ENCODE data around the gene SMARCA2. TPM values are rescaled to one million over a fixed set of nuclear protein-coding genes. Genes with fewer than 3 reads are reported as not detected.

The SMARCA2 gene
- total and polyA plus RNA-seq, 9 of the 15 experiments (the other 6 are each of a cell fraction or from before 2014, with no cell fraction given): 8.0 to 34.8 (median 25.5) TPM

DNA sequence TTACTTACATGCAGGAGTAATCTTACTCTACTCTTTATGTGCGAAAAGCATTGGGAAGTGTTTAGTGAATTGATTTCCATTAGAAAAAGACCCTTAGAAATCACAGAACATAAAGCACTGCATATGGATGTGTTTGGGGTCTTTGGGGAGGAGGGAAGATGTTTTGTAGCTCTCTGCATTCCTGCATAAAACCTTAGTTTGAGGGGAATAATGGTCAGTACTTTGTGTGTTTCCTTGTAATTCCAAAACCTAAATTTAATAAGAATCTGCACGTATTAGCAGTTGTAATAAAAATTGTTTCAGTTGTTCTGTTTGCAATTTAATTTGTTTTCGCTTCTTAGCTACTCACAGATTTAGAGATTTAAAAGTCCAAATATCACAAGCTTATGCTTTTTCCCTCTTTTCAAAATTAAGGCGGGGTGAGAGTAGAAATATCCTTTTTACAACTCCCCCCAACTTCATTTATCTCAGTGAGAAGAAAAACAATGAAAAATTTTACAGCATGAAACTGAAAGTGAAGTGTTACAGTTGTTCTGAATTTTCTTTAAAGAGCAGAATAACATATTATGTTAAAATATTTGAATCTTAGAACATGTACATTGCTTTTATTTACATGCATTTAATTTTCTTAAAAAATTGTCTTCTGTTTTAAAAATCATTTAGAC is 143.8 kb downstream of the SMARCA2 start (continued):
- no peak for TF ChIP-seq FOXK2 (conservative IDR thresholded peaks at IDR 0.05 in 1 of 2, IDR thresholded peaks at IDR 0.05 in 1 of 2; ENCODE audit: low read depth in 2 of 2)

DNA sequence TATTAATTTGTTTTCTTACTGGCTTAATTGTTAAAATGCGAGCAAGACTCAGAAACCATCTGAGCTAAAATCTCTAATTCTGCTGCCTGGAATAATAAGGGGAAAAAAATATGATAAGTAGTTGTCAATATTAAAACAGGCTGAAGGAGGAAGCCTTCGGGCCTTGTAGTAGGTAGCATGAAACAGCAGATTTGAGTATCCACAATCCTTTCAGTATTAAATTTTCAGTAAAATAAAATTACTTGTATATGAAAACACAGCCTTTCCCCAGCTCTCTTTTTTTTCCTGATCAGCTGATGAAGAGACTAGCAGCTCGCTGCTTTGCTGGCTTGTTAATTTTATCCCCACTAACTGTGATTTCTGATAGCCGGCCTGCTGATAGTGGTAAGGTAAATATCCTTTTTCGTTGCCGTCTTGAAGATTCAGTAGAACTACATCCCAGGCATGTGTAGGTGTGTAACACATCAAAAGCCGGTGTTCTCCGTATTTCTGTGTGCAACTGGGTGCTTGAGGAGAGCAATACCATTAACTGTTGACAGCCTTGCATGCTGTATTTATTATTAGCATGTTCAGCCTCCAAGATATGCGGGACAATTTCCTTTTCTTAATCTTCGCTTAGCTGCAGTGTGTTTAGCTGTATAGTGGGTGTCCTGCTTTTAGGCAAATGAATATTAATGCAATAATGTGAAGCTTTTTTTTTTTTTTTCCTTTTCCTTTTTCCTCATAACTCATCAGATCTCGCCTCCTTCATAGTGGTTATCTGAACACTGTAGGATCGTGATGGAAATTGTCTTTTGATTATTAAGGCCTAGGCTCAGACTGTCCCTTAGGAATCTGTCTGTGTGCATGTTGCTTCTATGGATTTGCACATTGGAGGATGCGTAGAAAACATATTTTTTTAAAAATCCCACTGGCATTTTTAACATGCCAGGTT is 144.6 kb downstream of the SMARCA2 start:
- Histone ChIP-seq H3K4me1 (replicated peaks in 1 of 2; ENCODE audit: control insufficient read depth in 2 of 2, insufficient read depth in 2 of 2, low read length in 2 of 2) (no peaks in the 10 kb centered on the region), H3K9ac (ENCODE audit: insufficient read depth in 1 of 2, low read depth in 2 of 2, low read length in 2 of 2) (no peak overlapping the region), H2AFZ (ENCODE audit: low read depth, low read length) (no peak overlapping the region), H3K9me1 (ENCODE audit: control insufficient read depth, insufficient read depth, low read length) (no peaks in the 10 kb centered on the region), H3K79me2 (ENCODE audit: control insufficient read depth, insufficient read depth, low read length) (no peaks in the 10 kb centered on the region), H3K27me3 (ENCODE audit: control insufficient read depth in 2 of 2, insufficient read depth in 2 of 2, low read length in 2 of 2) (no peaks in the 10 kb centered on the region), H3K36me3 (ENCODE audit: control insufficient read depth, insufficient read depth, low read length) (peaks cover 17% of the 10 kb centered on the region; the same call in 1 of the 3 replicates), H3K9me3 (replicated peaks; ENCODE audit: control insufficient read depth, insufficient read depth, low read depth, low read length) (no peaks in the 10 kb centered on the region), H3K4me2 (ENCODE audit: insufficient read depth, low read length) (no peak overlapping the region), H3K4me3 (no peak overlapping the region), H4K20me1 (replicated peaks; ENCODE audit: control insufficient read depth, insufficient read depth, low read length) (no peaks in the 10 kb centered on the region), H3K27ac (ENCODE audit: extremely low read depth, low read depth, low read length) (no peak overlapping the region)
- TF ChIP-seq IRF2 (CRISPR knock-in tag; IDR thresholded peaks at IDR 0.05) (no peak), SRSF9 (IDR thresholded peaks at IDR 0.05; ENCODE audit: borderline replicate concordance, low read depth, low read length) (no peak), ARHGAP35 (IDR thresholded peaks at IDR 0.05; ENCODE audit: partially characterized antibody) (no peak)
- TF ChIP-seq, protein P1, sequence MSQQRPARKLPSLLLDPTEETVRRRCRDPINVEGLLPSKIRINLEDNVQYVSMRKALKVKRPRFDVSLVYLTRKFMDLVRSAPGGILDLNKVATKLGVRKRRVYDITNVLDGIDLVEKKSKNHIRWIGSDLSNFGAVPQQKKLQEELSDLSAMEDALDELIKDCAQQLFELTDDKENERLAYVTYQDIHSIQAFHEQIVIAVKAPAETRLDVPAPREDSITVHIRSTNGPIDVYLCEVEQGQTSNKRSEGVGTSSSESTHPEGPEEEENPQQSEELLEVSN (IDR thresholded peaks at IDR 0.05; ENCODE audit: borderline replicate concordance in 1 of 2, extremely low read depth in 1 of 2, insufficient read depth in 1 of 2, insufficient read length in 1 of 2, low read depth in 1 of 2, low read length in 1 of 2, poor library complexity in 1 of 2, severe bottlenecking in 1 of 2): no peak
- FAIRE-seq (no peak), ATAC-seq (no peak), DNase-seq (ENCODE audit: extremely low read depth in 1 of 4, low spot score in 3 of 4) (no peak)
- POLR2A ChIA-PET: no interaction called here
- CTCF ChIA-PET (ENCODE audit: low intra/inter-chr PET ratio): no interaction called here
- intact Hi-C loops (cut with micrococcal nuclease) (no loop called here), in situ Hi-C loops (cut with MboI) (no loop called here)
- no TSS peak for BruUV-seq (replicated peaks)
- 84% methylated on average over 12 of the region's 13 CpGs for WGBS (ENCODE audit: insufficient coverage, low coverage, missing lambda C conversion rate)

Measured in K562 (cell line).